Activated naive CD8-positive, alpha-beta T cell treated with anti-CD3 and anti-CD28 coated beads, Interleukin-2, amount 50 U/mL, for 24 hours (primary cell): ENCODE data around the gene LAMC2.

Experiments
- ATAC-seq: fragments of 150-1000 bp; cut with Tn5 transposase; one replicate; pipeline ENCODE4 v1.10.0; 2021
- DNase-seq: peaks from one replicate; pipeline ENCODE4 v3.0.0; 2021
- H3K27ac Mint-ChIP-seq: one replicate; pipeline ENCODE4 v1.8.0; 2021; ENCODE audit warnings: mild to moderate bottlenecking, mixed read lengths
- H3K27me3 Mint-ChIP-seq: one replicate; pipeline ENCODE4 v1.8.0; 2021; ENCODE audit warnings: mixed read lengths
- H3K36me3 Mint-ChIP-seq: one replicate; pipeline ENCODE4 v1.8.0; 2021; ENCODE audit warnings: low read depth, mixed read lengths
- H3K4me1 Mint-ChIP-seq: one replicate; pipeline ENCODE4 v1.8.0; 2021; ENCODE audit warnings: mixed read lengths
- H3K4me3 Mint-ChIP-seq: one replicate; pipeline ENCODE4 v1.8.0; 2021; ENCODE audit warnings: mild to moderate bottlenecking, moderate library complexity, mixed read lengths
- H3K9me3 Mint-ChIP-seq: one replicate; pipeline ENCODE4 v1.8.0; 2021; ENCODE audit warnings: mixed read lengths

Gene LAMC2

GRCh38 chr1:183282101-183282855, 96.2 kb downstream of the LAMC2 start:
- Mint-ChIP-seq H3K36me3 (no peaks in the 10 kb centered on the region), H3K27me3 (peaks cover 6% of the 10 kb centered on the region), H3K27ac (no peak overlapping the region), H3K4me1 (no peaks in the 10 kb centered on the region), H3K4me3 (no peak overlapping the region), H3K9me3 (no peaks in the 10 kb centered on the region)
- ATAC-seq (no peak), DNase-seq (no peak)

- DNase-seq: no peak
- Mint-ChIP-seq H3K4me1 (no peaks in the 10 kb centered on the region), H3K27ac (no peak overlapping the region), H3K36me3 (no peaks in the 10 kb centered on the region), H3K9me3 (no peaks in the 10 kb centered on the region), H3K4me3 (no peak overlapping the region), H3K27me3 (peaks cover 6% of the 10 kb centered on the region)
- no peak for ATAC-seq
Measured at GRCh38 chr1:183283286-183283685, 97.2 kb downstream of the LAMC2 start.

DNA sequence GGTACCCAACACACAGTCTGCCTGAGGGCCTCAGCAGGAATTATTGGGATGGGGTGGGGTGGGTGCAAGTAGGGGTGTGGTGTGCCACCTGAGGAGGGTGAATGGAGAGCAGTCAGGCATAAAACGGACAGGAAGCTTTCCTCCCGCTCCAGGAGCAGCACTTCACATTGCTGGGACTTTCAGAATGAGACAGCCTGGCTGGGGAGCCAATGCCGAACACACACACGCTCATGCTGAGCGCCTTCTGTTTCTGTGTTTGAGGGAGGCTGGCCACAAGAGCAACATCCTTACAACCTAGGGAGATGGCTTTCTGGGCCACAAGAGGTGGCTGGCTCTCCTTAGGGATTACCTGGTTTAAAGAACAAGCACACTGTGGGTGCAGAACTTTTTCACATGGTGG, 98.0 kb downstream of the LAMC2 start:
- DNase-seq (no peak), ATAC-seq (no peak)
- H3K4me1 Mint-ChIP-seq: no peaks in the 10 kb centered on the region

DNA sequence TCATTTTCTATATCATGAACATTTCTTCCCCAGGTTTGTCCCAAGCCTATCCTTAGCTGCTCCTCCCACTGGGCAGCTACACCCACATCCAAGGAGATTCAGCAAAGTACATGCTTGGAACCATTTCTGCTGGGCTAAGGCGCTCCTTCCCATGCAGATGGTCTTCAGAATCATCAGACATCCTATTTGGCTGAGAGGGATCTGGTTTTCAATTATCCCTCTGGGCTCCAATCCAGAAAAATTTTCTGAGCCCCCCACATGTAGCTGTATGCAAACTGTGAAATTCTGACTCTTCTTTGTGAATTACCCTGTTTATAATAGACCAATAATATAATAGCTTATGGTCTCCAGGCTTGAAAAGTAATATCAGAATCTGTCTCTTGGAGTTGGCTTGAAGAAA, 99.2 kb downstream of the LAMC2 start:
- ATAC-seq (no peak), DNase-seq (no peak)
- Mint-ChIP-seq H3K36me3 (no peaks in the 10 kb centered on the region), H3K4me3 (no peak overlapping the region), H3K27me3 (peaks cover 6% of the 10 kb centered on the region), H3K9me3 (no peaks in the 10 kb centered on the region), H3K4me1 (no peaks in the 10 kb centered on the region), H3K27ac (no peak overlapping the region)

More for the DNA sequence above, 98.0 kb downstream of the LAMC2 start:
- Mint-ChIP-seq H3K4me3 (no peak overlapping the region), H3K27ac (no peak overlapping the region), H3K27me3 (peaks cover 6% of the 10 kb centered on the region), H3K36me3 (no peaks in the 10 kb centered on the region), H3K9me3 (no peaks in the 10 kb centered on the region)

GRCh38 chr1:183285746-183286145, 99.7 kb downstream of the LAMC2 start:
- Mint-ChIP-seq H3K4me3 (no peak overlapping the region), H3K4me1 (no peaks in the 10 kb centered on the region), H3K36me3 (no peaks in the 10 kb centered on the region), H3K27ac (no peak overlapping the region), H3K27me3 (peaks cover 6% of the 10 kb centered on the region), H3K9me3 (no peaks in the 10 kb centered on the region)
- ATAC-seq (peak; percentile 23), DNase-seq (no peak)

- Mint-ChIP-seq H3K27ac (no peak overlapping the region), H3K27me3 (peaks cover 4% of the 10 kb centered on the region), H3K9me3 (no peaks in the 10 kb centered on the region), H3K4me3 (no peak overlapping the region), H3K36me3 (no peaks in the 10 kb centered on the region), H3K4me1 (no peaks in the 10 kb centered on the region)
- DNase-seq (no peak), ATAC-seq (no peak)
Measured at GRCh38 chr1:183287191-183287675, 101.2 kb downstream of the LAMC2 start.

DNA sequence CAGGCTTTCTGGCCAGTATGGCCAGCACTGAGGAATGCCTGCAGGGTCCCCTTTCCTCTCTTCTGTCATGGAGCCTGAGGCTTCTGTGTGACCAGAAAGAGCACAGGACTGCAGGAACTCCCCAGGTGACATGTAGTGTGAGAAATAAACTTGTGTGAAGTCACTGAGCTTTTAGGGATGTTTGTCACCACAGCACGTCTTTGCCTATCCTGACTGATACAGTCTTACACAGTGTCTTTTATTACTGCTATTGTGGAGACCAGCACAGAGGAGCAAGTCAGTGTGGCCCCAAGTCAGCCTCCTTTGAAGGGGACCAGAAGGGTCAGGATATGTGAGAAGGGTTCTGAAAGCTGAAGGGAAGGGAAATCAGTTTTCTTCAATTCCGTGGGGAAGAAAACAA, 102.5 kb downstream of the LAMC2 start:
- Mint-ChIP-seq H3K36me3 (no peaks in the 10 kb centered on the region), H3K27me3 (peaks cover 8% of the 10 kb centered on the region), H3K4me1 (no peaks in the 10 kb centered on the region), H3K4me3 (no peak overlapping the region), H3K27ac (no peak overlapping the region), H3K9me3 (no peaks in the 10 kb centered on the region)
- DNase-seq: no peak
- no peak for ATAC-seq

DNA sequence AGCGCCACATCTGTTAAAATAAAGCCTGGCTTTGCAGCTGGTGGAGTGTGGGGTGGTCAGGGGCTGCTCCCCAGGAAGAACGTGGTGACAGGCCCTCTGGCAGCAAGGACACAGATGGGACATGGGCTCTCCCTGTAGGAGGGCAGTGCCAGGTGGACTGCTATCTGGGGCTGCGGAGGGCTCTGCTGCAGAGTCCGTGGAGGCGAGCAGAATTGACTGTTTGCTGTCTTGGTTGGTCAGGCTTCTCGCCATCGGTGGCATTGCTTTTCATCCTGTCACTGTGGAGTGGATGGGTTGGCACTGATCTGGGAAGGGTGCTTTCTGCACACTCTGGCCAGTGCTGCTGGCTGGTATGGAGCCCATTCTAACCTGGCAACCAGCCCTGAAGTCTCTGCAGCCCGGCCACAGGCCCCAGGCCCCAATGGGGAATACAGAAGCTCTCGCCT, 103.0 kb downstream of the LAMC2 start:
- Mint-ChIP-seq H3K4me1 (no peaks in the 10 kb centered on the region), H3K36me3 (no peaks in the 10 kb centered on the region), H3K9me3 (no peaks in the 10 kb centered on the region), H3K27me3 (peaks cover 6% of the 10 kb centered on the region), H3K4me3 (no peak overlapping the region), H3K27ac (no peak overlapping the region)
- DNase-seq: no peak
- no peak for ATAC-seq

DNA sequence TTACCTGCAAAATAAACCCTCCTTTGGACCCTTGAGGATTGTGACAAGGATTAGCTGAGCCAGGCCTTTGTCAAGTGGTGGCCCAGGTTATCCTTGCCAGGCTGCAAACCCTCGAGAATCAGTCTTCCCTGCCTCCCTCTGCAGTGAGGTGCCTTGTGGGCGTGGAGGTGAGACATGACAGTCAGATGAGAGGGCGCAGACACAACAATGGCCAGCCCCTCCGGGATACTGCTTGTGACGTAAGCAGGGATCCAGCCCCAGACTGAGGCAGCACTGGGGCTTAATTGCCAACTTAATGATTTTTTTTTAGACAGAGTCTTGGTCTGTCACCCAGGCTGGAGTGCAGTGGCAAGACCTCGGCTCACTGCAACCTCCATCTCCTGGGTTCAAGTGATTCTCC, 104.6 kb downstream of the LAMC2 start:
- DNase-seq (no peak), ATAC-seq (no peak)
- peaks cover 3% of the 10 kb centered on the region for H3K27me3 Mint-ChIP-seq
- no peaks in the 10 kb centered on the region for H3K36me3 Mint-ChIP-seq
- no peak overlapping the region for H3K27ac Mint-ChIP-seq
- H3K4me3 Mint-ChIP-seq: no peak overlapping the region
- H3K9me3 Mint-ChIP-seq: no peaks in the 10 kb centered on the region
- no peaks in the 10 kb centered on the region for H3K4me1 Mint-ChIP-seq

GRCh38 chr1:183291216-183291762, 105.2 kb downstream of the LAMC2 start:
- DNase-seq: no peak
- H3K27ac Mint-ChIP-seq: no peak overlapping the region
- H3K4me1 Mint-ChIP-seq: no peaks in the 10 kb centered on the region
- no peak overlapping the region for H3K4me3 Mint-ChIP-seq
- H3K27me3 Mint-ChIP-seq: peaks cover 3% of the 10 kb centered on the region
- ATAC-seq: no peak
- no peaks in the 10 kb centered on the region for H3K9me3 Mint-ChIP-seq
- no peaks in the 10 kb centered on the region for H3K36me3 Mint-ChIP-seq

DNA sequence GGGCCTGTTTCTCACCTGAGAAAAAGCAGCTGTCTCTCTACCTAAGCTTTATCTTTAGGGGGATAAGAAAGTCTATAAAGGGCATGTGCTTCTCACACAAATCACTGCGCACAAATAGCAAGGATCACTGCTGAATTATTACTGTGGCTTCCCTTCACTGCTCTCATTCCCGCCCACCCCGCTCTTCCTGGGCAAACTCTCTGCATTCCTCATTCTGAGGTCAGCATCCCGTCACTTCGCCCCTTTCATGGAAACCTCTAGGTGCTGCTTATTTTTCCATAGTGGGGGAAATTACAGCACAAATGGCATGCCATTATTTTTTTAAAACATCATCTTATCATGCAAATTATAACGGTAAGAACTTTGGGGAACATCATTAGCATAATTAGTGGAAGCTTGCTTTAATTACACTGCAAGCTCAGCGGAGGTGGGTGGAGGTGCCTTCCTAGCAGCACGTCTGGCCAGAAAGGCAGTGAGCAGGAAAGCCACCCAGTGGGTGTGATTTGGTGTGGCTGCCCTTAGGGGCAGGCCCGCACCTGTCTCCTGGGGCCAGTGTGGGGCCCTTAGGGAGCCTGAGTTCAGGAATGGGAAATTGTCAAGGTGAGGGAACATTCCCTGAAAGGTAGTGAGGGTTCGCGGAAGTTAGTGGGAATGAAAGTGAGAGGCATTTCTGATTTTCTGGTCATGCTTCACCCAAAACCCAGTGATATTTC, 105.9 kb downstream of the LAMC2 start:
- H3K36me3 Mint-ChIP-seq: no peaks in the 10 kb centered on the region
- no peaks in the 10 kb centered on the region for H3K4me1 Mint-ChIP-seq
- H3K9me3 Mint-ChIP-seq: no peaks in the 10 kb centered on the region
- no peak for DNase-seq
- no peak overlapping the region for H3K4me3 Mint-ChIP-seq
- H3K27ac Mint-ChIP-seq: no peak overlapping the region
- ATAC-seq: no peak
- H3K27me3 Mint-ChIP-seq: peaks cover 3% of the 10 kb centered on the region

- H3K27me3 Mint-ChIP-seq: peaks cover 3% of the 10 kb centered on the region
Measured at GRCh38 chr1:183293241-183293640, 107.2 kb downstream of the LAMC2 start.

DNA sequence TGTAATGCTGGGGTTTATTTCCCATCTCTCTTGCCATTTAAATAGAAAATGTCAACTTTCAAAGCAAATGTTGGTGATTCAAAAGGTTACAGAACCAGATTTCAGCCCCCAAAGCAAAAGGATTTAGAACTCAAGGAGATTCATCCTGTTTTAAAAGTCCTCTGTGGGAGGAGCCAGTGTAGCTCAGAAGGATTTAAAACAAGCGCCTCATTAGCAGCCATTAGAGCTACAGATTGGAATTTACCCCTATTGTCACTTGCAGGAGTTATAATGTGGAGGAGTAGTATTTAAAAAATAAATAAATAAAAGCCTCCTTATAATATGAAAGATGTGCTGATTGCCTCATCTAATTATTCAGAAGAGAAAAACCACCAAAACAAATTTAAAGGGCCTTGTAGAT, 107.8 kb downstream of the LAMC2 start:
- H3K4me1 Mint-ChIP-seq: no peaks in the 10 kb centered on the region
- no peak overlapping the region for H3K4me3 Mint-ChIP-seq
- DNase-seq: no peak
- H3K9me3 Mint-ChIP-seq: no peaks in the 10 kb centered on the region
- H3K27ac Mint-ChIP-seq: no peak overlapping the region
- H3K36me3 Mint-ChIP-seq: no peaks in the 10 kb centered on the region
- ATAC-seq: no peak
- H3K27me3 Mint-ChIP-seq: peaks cover 3% of the 10 kb centered on the region

More at GRCh38 chr1:183293241-183293640, 107.2 kb downstream of the LAMC2 start:
- ATAC-seq (no peak), DNase-seq (no peak)
- H3K4me3 Mint-ChIP-seq: no peak overlapping the region
- H3K4me1 Mint-ChIP-seq: no peaks in the 10 kb centered on the region
- no peak overlapping the region for H3K27ac Mint-ChIP-seq
- H3K36me3 Mint-ChIP-seq: no peaks in the 10 kb centered on the region
- H3K9me3 Mint-ChIP-seq: no peaks in the 10 kb centered on the region
